ENCODE measurements around the gene IGFBP6. TPM values are rescaled to one million over a fixed set of nuclear protein-coding genes. Genes with fewer than 3 reads are reported as not detected.

IGFBP6 gene
- total RNA-seq, 4 donors from 2014 or later = 76.6 to 363 (median 186) TPM

DNA sequence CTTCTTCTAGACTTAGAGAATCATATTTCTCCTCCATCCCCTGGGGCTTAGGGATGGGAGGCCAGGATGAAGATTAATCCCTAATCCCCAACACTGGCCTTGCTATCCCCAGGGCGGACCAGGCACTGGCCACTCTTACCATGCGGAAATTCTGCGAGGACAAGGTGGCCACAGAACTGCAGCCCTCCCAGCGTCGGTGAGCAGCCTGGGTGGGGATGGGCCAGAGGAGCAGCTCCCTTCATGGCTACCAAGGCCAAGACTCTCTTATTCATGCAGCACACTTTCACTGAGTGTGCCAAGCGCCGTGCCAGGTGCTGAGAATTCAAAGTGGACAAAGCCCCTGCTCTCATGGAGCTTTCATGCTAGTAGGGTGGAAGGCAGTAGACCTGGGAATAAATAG is 40.6 kb upstream of the IGFBP6 start:
- WGBS, 2 donors = 90 to 100% methylated on average over 3 to 7 of the region's 7 CpGs
- DNase-seq = no peak
- TF ChIP-seq POLR2A (IDR thresholded peaks at IDR 0.05) = no peak
- TF ChIP-seq, protein P1, sequence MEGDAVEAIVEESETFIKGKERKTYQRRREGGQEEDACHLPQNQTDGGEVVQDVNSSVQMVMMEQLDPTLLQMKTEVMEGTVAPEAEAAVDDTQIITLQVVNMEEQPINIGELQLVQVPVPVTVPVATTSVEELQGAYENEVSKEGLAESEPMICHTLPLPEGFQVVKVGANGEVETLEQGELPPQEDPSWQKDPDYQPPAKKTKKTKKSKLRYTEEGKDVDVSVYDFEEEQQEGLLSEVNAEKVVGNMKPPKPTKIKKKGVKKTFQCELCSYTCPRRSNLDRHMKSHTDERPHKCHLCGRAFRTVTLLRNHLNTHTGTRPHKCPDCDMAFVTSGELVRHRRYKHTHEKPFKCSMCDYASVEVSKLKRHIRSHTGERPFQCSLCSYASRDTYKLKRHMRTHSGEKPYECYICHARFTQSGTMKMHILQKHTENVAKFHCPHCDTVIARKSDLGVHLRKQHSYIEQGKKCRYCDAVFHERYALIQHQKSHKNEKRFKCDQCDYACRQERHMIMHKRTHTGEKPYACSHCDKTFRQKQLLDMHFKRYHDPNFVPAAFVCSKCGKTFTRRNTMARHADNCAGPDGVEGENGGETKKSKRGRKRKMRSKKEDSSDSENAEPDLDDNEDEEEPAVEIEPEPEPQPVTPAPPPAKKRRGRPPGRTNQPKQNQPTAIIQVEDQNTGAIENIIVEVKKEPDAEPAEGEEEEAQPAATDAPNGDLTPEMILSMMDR (IDR thresholded peaks at IDR 0.05) = no peak
- Histone ChIP-seq H3K4me1 (peaks cover 40 to 58% of the 10 kb centered on the region in 2 donors), H3K9me3 (no peaks in the 10 kb centered on the region), H3K4me3 (replicated peaks in 1 of 3) (no peak overlapping the region), H3K27ac (no peak overlapping the region), H3K36me3 (peaks cover 25 to 33% of the 10 kb centered on the region in 2 donors), H3K27me3 (no peaks in the 10 kb centered on the region)
- intact Hi-C loops (cut with DNase I) = no loop called here

DNA sequence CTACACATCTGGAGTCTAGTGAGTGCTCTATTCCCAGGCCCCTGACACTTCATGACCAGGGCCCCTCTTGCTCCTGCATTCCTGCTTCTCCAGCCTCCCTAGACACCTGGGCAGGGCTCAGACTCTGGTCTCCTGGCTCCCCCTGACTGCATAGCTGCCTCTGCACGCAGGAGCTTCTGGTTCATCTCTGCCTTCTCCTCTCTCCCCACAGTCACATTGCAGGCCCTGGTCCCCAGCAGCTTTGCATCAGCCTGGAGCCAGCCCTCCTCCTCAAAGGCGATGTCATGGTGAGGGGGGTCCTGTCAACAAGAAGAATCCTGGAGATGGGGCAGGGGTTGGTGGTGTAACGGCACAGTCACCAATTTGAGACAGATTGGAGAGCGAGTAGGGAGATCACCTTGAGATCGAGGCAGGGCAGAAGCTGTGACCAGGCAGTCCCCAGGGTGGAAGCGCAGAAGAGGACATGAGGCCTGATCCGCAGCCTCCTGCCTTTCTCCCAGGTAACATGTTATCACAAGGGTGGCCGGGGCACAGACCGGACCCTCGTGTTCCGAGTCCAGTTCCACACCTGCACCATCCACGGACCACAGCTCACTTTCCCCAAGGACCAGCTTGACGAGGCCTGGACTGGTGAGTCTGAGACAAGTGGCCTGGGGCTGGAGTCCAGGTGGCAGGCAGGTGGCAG is 39.5 kb upstream of the IGFBP6 start:
- whole genome bisulfite sequencing, 2 donors = 87 to 88% methylated on average over 11 to 13 of the region's 13 CpGs

DNA sequence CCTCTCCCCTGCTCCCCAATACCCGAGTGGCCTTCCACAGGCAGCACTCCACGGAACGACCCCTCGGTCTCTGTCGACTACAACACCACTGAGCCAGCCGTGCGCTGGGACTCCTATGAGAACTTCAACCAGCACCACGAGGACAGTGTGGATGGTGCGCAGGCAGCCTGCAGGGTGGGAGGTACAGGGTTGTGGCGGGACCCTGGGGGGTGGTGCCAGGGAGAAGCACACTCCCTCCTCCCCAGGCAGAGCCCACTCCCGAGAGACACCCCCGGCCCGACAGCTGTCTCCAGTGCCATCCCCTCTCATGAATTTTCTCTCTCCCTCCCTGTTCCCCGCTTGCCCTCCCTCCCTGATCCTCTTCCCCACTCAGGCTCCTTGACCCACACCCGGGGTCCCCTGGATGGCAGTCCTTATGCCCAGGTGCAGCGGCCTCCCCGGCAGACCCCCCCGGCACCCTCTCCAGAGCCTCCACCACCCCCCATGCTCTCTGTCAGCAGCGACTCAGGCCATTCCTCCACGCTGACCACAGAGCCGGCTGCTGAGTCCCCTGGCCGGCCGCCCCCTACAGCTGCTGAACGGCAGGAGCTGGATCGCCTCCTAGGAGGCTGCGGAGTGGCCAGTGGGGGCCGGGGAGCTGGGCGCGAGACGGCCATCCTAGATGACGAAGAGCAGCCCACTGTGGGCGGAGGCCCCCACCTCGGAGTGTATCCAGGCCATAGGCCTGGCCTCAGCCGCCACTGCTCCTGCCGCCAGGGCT is 38.6 kb upstream of the IGFBP6 start:
- peak overlapping the region in 1 of 3 donors; percentile 6 for H3K27ac ChIP-seq

More for the DNA sequence above, 39.5 kb upstream of the IGFBP6 start:
- Histone ChIP-seq H3K36me3 (peaks cover 25 to 34% of the 10 kb centered on the region in 2 donors), H3K4me1 (peaks cover 38 to 58% of the 10 kb centered on the region in 2 donors), H3K9me3 (no peaks in the 10 kb centered on the region), H3K4me3 (replicated peaks in 1 of 3) (no peak overlapping the region), H3K27ac (peak overlapping the region in 1 of 3 donors; percentile 36), H3K27me3 (no peaks in the 10 kb centered on the region)
- intact Hi-C loops (cut with DNase I) = no loop called here
- peak in 1 of 2 donors; percentile 0 for DNase-seq
- TF ChIP-seq, protein P1 (IDR thresholded peaks at IDR 0.05) = no peak
- no peak for TF ChIP-seq POLR2A (IDR thresholded peaks at IDR 0.05)

DNA sequence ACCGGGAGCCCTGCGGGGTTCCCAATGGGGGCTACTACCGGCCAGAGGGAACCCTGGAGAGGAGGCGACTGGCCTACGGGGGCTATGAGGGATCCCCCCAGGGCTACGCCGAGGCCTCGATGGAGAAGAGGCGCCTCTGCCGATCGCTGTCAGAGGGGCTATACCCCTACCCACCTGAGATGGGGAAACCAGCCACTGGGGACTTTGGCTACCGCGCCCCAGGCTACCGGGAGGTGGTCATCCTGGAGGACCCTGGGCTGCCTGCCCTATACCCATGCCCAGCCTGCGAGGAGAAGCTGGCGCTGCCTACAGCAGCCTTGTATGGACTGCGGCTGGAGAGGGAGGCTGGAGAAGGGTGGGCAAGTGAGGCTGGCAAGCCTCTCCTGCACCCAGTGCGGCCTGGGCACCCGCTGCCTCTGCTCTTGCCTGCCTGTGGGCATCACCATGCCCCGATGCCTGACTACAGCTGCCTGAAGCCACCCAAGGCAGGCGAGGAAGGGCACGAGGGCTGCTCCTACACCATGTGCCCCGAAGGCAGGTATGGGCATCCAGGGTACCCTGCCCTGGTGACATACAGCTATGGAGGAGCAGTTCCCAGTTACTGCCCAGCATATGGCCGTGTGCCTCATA is 37.9 kb upstream of the IGFBP6 start:
- 88 to 92% methylated on average over 10 to 18 of the region's 24 CpGs for WGBS, 2 donors
- no peak for DNase-seq
- Histone ChIP-seq H3K4me1 (peaks cover 28 to 57% of the 10 kb centered on the region in 2 donors), H3K36me3 (peaks cover 29 to 44% of the 10 kb centered on the region in 2 donors), H3K27ac (peak overlapping the region in 1 of 3 donors; percentile 6), H3K4me3 (replicated peaks in 1 of 3) (no peak overlapping the region), H3K9me3 (no peaks in the 10 kb centered on the region), H3K27me3 (no peaks in the 10 kb centered on the region)
- intact Hi-C loops (cut with DNase I) = loop anchor here (10.0 kb wide), 1 partner anchor 135 kb away; no protein-coding TSS in a partner anchor
- TF ChIP-seq POLR2A (IDR thresholded peaks at IDR 0.05) = no peak
- TF ChIP-seq, protein P1 (IDR thresholded peaks at IDR 0.05) = no peak

More for the DNA sequence above, 38.6 kb upstream of the IGFBP6 start:
- Histone ChIP-seq H3K4me3 (replicated peaks in 1 of 3) (no peak overlapping the region), H3K4me1 (peaks cover 29 to 57% of the 10 kb centered on the region in 2 donors), H3K36me3 (peaks cover 29 to 43% of the 10 kb centered on the region in 2 donors), H3K27me3 (no peaks in the 10 kb centered on the region), H3K9me3 (no peaks in the 10 kb centered on the region)
- intact Hi-C loops (cut with DNase I) = no loop called here
- 81 to 91% methylated on average over 18 to 30 of the region's 35 CpGs for WGBS, 2 donors
- no peak for DNase-seq
- TF ChIP-seq POLR2A (IDR thresholded peaks at IDR 0.05) = no peak
- TF ChIP-seq, protein P1 (IDR thresholded peaks at IDR 0.05) = no peak

Data from thyroid gland (tissue), 4 donors.